Cerebellar cortex (tissue), 1 donor: ENCODE measurements around the gene CTDSPL.

Experiments
- DNase-seq: peaks from one replicate; pipeline ENCODE4 v3.0.0-alpha.2; 2015; ENCODE audit warnings: low spot score

The CTDSPL gene

GRCh38 chr3:37853691-37854413 lies 7.8 kb upstream of the CTDSPL start:
- peak; percentile 33 for DNase-seq

GRCh38 chr3:37855363-37855970 lies 6.2 kb upstream of the CTDSPL start:
- peak; percentile 90 for DNase-seq

GRCh38 chr3:37856381-37856780 lies 5.3 kb upstream of the CTDSPL start:
- DNase-seq = no peak

- no peak for DNase-seq
These were observed 2.9 kb upstream of the CTDSPL start for GRCh38 chr3:37858742-37859141.

GRCh38 chr3:37859354-37859753 lies 2.3 kb upstream of the CTDSPL start:
- no peak for DNase-seq

GRCh38 chr3:37859908-37860199 lies 1.8 kb upstream of the CTDSPL start:
- no peak for DNase-seq

GRCh38 chr3:37862219-37862902 lies 681 bp downstream of the CTDSPL start:
- DNase-seq = no peak

GRCh38 chr3:37862903-37863815 lies 1.5 kb downstream of the CTDSPL start:
- DNase-seq = peak; percentile 70

- DNase-seq = peak; percentile 85
These were observed 2.5 kb downstream of the CTDSPL start for GRCh38 chr3:37863949-37864822.

- peak; percentile 56 for DNase-seq
These were observed 3.2 kb downstream of the CTDSPL start for GRCh38 chr3:37864904-37865303.

GRCh38 chr3:37867144-37867543 lies 5.5 kb downstream of the CTDSPL start:
- no peak for DNase-seq

- DNase-seq = no peak
These were observed 10.2 kb downstream of the CTDSPL start for GRCh38 chr3:37871858-37872257.

- no peak for DNase-seq
These were observed 10.9 kb downstream of the CTDSPL start for GRCh38 chr3:37872413-37873160.

GRCh38 chr3:37876279-37876678 lies 14.6 kb downstream of the CTDSPL start:
- DNase-seq = no peak

- no peak for DNase-seq
These were observed 21.0 kb downstream of the CTDSPL start for GRCh38 chr3:37882711-37883110.

- no peak for DNase-seq
These were observed 24.1 kb downstream of the CTDSPL start for GRCh38 chr3:37885814-37886213.

GRCh38 chr3:37886395-37886794 lies 24.7 kb downstream of the CTDSPL start:
- no peak for DNase-seq

GRCh38 chr3:37887062-37887461 lies 25.4 kb downstream of the CTDSPL start:
- peak; percentile 85 for DNase-seq

GRCh38 chr3:37887824-37888223 lies 26.1 kb downstream of the CTDSPL start:
- no peak for DNase-seq

GRCh38 chr3:37888421-37888820 lies 26.7 kb downstream of the CTDSPL start:
- no peak for DNase-seq

- DNase-seq = peak; percentile 67
These were observed 28.8 kb downstream of the CTDSPL start for GRCh38 chr3:37890522-37890921.
